ENCODE measurements around the gene LYSMD1.

LYSMD1 gene

DNA sequence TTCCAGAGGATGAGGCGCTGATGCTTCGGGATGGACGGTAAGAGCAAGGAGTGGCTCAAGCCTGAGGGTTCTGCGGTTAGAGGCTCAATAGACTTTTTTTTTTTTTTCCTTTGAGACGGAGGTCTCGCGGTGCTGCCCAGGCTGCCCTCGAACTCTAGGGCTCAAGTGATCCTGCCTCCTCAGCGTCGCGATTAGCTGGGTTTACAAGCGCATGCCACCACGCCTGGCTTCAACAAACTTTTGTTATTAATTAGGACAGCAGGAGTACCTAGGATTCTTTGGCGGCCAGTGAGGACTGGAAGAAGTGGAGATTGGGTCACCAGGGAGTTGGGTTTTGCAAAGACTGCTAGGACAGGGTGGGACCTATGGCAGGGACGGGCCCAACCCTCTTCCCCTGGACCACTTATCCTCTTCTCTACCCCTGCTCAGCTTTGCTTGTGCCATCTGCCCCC lies 829 bp upstream of the LYSMD1 start:
- CTCF ChIA-PET = interaction anchor here (0.8 to 1.8 kb wide), 3 partner anchors 9 to 86 kb away, joined by 3 to 5 read pairs (median 4); partner anchors contain the start of gene TMOD4
- Histone ChIP-seq H3K9me3 (ENCODE audit: control insufficient read depth, insufficient read depth, low read depth, low read length) (no peaks in the 10 kb centered on the region), H3K27ac (ENCODE audit: extremely low read depth, low read depth, low read length) (peak overlapping the region; percentile 63), H3K4me1 (ENCODE audit: control insufficient read depth, insufficient read depth, low read length) (peaks cover 6% of the 10 kb centered on the region; the same call in 1 of the 2 replicates), H3K4me3 (ENCODE audit: low read depth, low read length) (peak overlapping the region; percentile 82), H3K36me3 (ENCODE audit: control insufficient read depth in 2 of 2, insufficient read depth in 1 of 2, low read length in 2 of 2) (peaks cover 16 to 54% of the 10 kb centered on the region in 2 experiments)
- TF ChIP-seq ZNF174 (tag by site-specific recombination; IDR thresholded peaks at IDR 0.05) (no peak), ZNF354C (tag by site-specific recombination; IDR thresholded peaks at IDR 0.05; ENCODE audit: borderline replicate concordance, low read depth) (no peak), ZNF785 (tag by site-specific recombination; IDR thresholded peaks at IDR 0.05) (no peak), ZNF560 (tag by site-specific recombination; IDR thresholded peaks at IDR 0.05; ENCODE audit: borderline replicate concordance) (no peak), ZIC2 (tag by site-specific recombination; IDR thresholded peaks at IDR 0.05) (no peak), ZNF529 (tag by site-specific recombination; IDR thresholded peaks at IDR 0.05; ENCODE audit: insufficient replicate concordance) (no peak), ZNF530 (tag by site-specific recombination; IDR thresholded peaks at IDR 0.05; ENCODE audit: low read depth) (no peak), ZNF837 (tag by site-specific recombination; IDR thresholded peaks at IDR 0.05) (no peak)
- TF ChIP-seq, protein P1, sequence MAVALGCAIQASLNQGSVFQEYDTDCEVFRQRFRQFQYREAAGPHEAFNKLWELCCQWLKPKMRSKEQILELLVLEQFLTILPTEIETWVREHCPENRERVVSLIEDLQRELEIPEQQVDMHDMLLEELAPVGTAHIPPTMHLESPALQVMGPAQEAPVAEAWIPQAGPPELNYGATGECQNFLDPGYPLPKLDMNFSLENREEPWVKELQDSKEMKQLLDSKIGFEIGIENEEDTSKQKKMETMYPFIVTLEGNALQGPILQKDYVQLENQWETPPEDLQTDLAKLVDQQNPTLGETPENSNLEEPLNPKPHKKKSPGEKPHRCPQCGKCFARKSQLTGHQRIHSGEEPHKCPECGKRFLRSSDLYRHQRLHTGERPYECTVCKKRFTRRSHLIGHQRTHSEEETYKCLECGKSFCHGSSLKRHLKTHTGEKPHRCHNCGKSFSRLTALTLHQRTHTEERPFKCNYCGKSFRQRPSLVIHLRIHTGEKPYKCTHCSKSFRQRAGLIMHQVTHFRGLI (tag by site-specific recombination; IDR thresholded peaks at IDR 0.05) = no peak
- TF ChIP-seq, protein P2, sequence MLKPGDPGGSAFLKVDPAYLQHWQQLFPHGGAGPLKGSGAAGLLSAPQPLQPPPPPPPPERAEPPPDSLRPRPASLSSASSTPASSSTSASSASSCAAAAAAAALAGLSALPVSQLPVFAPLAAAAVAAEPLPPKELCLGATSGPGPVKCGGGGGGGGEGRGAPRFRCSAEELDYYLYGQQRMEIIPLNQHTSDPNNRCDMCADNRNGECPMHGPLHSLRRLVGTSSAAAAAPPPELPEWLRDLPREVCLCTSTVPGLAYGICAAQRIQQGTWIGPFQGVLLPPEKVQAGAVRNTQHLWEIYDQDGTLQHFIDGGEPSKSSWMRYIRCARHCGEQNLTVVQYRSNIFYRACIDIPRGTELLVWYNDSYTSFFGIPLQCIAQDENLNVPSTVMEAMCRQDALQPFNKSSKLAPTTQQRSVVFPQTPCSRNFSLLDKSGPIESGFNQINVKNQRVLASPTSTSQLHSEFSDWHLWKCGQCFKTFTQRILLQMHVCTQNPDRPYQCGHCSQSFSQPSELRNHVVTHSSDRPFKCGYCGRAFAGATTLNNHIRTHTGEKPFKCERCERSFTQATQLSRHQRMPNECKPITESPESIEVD (tag by site-specific recombination; IDR thresholded peaks at IDR 0.05) = no peak
- TF ChIP-seq, protein P3, sequence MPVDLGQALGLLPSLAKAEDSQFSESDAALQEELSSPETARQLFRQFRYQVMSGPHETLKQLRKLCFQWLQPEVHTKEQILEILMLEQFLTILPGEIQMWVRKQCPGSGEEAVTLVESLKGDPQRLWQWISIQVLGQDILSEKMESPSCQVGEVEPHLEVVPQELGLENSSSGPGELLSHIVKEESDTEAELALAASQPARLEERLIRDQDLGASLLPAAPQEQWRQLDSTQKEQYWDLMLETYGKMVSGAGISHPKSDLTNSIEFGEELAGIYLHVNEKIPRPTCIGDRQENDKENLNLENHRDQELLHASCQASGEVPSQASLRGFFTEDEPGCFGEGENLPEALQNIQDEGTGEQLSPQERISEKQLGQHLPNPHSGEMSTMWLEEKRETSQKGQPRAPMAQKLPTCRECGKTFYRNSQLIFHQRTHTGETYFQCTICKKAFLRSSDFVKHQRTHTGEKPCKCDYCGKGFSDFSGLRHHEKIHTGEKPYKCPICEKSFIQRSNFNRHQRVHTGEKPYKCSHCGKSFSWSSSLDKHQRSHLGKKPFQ (tag by site-specific recombination; IDR thresholded peaks at IDR 0.05) = no peak
- TF ChIP-seq, protein P4, sequence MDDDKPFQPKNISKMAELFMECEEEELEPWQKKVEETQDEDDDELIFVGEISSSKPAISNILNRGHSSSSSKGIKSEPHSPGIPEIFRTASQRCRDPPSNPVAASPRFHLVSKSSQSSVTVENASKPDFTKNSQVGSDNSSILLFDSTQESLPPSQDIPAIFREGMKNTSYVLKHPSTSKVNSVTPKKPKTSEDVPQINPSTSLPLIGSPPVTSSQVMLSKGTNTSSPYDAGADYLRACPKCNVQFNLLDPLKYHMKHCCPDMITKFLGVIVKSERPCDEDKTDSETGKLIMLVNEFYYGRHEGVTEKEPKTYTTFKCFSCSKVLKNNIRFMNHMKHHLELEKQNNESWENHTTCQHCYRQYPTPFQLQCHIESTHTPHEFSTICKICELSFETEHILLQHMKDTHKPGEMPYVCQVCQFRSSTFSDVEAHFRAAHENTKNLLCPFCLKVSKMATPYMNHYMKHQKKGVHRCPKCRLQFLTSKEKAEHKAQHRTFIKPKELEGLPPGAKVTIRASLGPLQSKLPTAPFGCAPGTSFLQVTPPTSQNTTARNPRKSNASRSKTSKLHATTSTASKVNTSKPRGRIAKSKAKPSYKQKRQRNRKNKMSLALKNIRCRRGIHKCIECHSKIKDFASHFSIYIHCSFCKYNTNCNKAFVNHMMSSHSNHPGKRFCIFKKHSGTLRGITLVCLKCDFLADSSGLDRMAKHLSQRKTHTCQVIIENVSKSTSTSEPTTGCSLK (tag by site-specific recombination; IDR thresholded peaks at IDR 0.05) = no peak
- POLR2A ChIA-PET = interaction anchor here (0.7 to 3.3 kb wide), 5 partner anchors 8 to 115 kb away, joined by 3 to 23 read pairs (median 3); partner anchors contain the start of genes VPS72 and ZNF687

DNA sequence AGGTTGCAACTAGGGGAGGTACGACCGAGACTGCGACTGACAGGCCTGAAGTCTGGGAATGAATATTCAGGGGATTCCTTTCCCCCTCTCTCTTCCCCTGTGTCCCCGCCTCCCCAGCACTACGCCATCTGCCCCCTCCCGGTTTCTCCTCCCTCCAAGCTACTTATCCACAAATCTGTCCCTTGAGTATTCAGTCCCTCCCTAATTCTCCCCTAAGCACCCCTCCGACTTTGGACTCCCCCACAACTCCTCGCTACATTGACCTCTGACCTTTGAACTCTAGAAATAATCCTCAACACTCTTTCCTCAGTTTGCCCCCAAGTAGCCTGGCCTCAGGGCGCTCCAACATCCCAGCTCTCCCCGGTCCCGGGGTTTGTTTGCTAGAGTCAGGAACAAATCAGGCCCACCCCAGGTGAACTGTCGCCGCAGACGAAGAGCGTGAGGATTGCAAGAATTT lies 393 bp downstream of the LYSMD1 start:
- H3K27ac ChIP-seq (ENCODE audit: extremely low read depth, low read depth, low read length) = peak overlapping the region; percentile 63
- CTCF ChIA-PET = interaction anchor here (0.6 to 1.8 kb wide), 3 partner anchors 9 to 141 kb away, joined by 3 to 9 read pairs (median 4); partner anchors contain the start of gene TNFAIP8L2
- peaks cover 6% of the 10 kb centered on the region; the same call in 1 of the 2 replicates for H3K4me1 ChIP-seq (ENCODE audit: control insufficient read depth, insufficient read depth, low read length)
- H3K9me3 ChIP-seq (ENCODE audit: control insufficient read depth, insufficient read depth, low read depth, low read length) = no peaks in the 10 kb centered on the region
- H3K36me3 ChIP-seq (ENCODE audit: control insufficient read depth in 2 of 2, insufficient read depth in 1 of 2, low read length in 2 of 2) = peaks cover 17 to 53% of the 10 kb centered on the region in 2 experiments
- POLR2A ChIA-PET = interaction anchor here (0.8 to 3.3 kb wide), 9 partner anchors 9 to 159 kb away, joined by 3 to 23 read pairs (median 4); partner anchors contain the start of genes MINDY1, TMOD4, TNFAIP8L2 and VPS72
- H3K4me3 ChIP-seq (ENCODE audit: low read depth, low read length) = peak overlapping the region; percentile 82
- TF ChIP-seq ZNF292 (tag by site-specific recombination; IDR thresholded peaks at IDR 0.05; ENCODE audit: borderline replicate concordance, low read depth) (no peak), ZBTB17 (tag by site-specific recombination; IDR thresholded peaks at IDR 0.05) (no peak), ZNF843 (tag by site-specific recombination; IDR thresholded peaks at IDR 0.05) (peak; percentile 51; the same call in 1 of the 2 replicates), ZSCAN30 (tag by site-specific recombination; IDR thresholded peaks at IDR 0.05) (no peak), HOXD13 (CRISPR knock-in tag; IDR thresholded peaks at IDR 0.05; ENCODE audit: borderline replicate concordance) (no peak), YY1 (tag by site-specific recombination; IDR thresholded peaks at IDR 0.05) (no peak; the same call in 1 of the 2 replicates), ZNF560 (tag by site-specific recombination; IDR thresholded peaks at IDR 0.05; ENCODE audit: borderline replicate concordance) (no peak), ZNF549 (tag by site-specific recombination; IDR thresholded peaks at IDR 0.05) (no peak), ZNF335 (tag by site-specific recombination; conservative IDR thresholded peaks at IDR 0.05) (peak; percentile 99), REPIN1 (tag by site-specific recombination; IDR thresholded peaks at IDR 0.05; ENCODE audit: low read depth) (no peak)
- TF ChIP-seq, protein P5, sequence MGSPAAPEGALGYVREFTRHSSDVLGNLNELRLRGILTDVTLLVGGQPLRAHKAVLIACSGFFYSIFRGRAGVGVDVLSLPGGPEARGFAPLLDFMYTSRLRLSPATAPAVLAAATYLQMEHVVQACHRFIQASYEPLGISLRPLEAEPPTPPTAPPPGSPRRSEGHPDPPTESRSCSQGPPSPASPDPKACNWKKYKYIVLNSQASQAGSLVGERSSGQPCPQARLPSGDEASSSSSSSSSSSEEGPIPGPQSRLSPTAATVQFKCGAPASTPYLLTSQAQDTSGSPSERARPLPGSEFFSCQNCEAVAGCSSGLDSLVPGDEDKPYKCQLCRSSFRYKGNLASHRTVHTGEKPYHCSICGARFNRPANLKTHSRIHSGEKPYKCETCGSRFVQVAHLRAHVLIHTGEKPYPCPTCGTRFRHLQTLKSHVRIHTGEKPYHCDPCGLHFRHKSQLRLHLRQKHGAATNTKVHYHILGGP (tag by site-specific recombination; IDR thresholded peaks at IDR 0.05) = no peak
- TF ChIP-seq, protein P6, sequence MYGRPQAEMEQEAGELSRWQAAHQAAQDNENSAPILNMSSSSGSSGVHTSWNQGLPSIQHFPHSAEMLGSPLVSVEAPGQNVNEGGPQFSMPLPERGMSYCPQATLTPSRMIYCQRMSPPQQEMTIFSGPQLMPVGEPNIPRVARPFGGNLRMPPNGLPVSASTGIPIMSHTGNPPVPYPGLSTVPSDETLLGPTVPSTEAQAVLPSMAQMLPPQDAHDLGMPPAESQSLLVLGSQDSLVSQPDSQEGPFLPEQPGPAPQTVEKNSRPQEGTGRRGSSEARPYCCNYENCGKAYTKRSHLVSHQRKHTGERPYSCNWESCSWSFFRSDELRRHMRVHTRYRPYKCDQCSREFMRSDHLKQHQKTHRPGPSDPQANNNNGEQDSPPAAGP (tag by site-specific recombination; IDR thresholded peaks at IDR 0.05) = peak; percentile 95
